Small intestine (tissue), 7 donors: ENCODE measurements around the gene DSC2. TPM values are rescaled to one million over a fixed set of nuclear protein-coding genes. Genes with fewer than 3 reads are reported as not detected.
"Not testable (repeated sequence)": the region's sequence is repeated elsewhere in the genome, so short reads cannot be mapped to it uniquely, and the experiment has no call there.

Experiments
- DNase-seq, 2 donors: peaks; one replicate each; pipeline versions ENCODE4 v3.0.0 to v3.0.0-alpha.2; 2013
- FAIRE-seq: peaks from 2 replicates; lab custom pipeline; 2012; peaks lifted over from hg19 to GRCh38; lab: Jason Lieb, UNC
- H3K27ac ChIP-seq, 3 donors: one replicate each; pipeline ENCODE4 v1.5.1; 2013; ENCODE audit warnings: low read length in 2 of 3, mild to moderate bottlenecking in 2 of 3, control low read depth in 1 of 3, inconsistent platforms in 1 of 3, low read depth in 1 of 3, moderate library complexity in 1 of 3
- H3K27me3 ChIP-seq, 3 donors: one replicate each; pipeline ENCODE4 v1.6.1; 2013; ENCODE audit warnings: low read length in 3 of 3, inconsistent platforms in 1 of 3; ENCODE audit not compliant: control insufficient read depth in 3 of 3, insufficient read depth in 3 of 3
- H3K36me3 ChIP-seq, 3 donors: one replicate each; pipeline ENCODE4 v1.6.1; 2013; ENCODE audit warnings: low read length in 3 of 3, inconsistent platforms in 1 of 3, low read depth in 1 of 3, mild to moderate bottlenecking in 1 of 3, moderate library complexity in 1 of 3; ENCODE audit not compliant: control insufficient read depth in 3 of 3, insufficient read depth in 2 of 3
- H3K4me1 ChIP-seq, 3 donors: one replicate each; pipeline ENCODE4 v1.6.1; 2013; ENCODE audit warnings: low read length in 2 of 3, inconsistent platforms in 1 of 3, low read depth in 1 of 3, mild to moderate bottlenecking in 1 of 3, moderate library complexity in 1 of 3; ENCODE audit not compliant: control insufficient read depth in 3 of 3, insufficient read depth in 2 of 3
- H3K4me3 ChIP-seq, 3 donors: one replicate each; pipeline ENCODE4 v1.5.1; 2013; ENCODE audit warnings: low read length in 3 of 3, control low read depth in 1 of 3, inconsistent platforms in 1 of 3, low read depth in 1 of 3, mild to moderate bottlenecking in 1 of 3, moderate library complexity in 1 of 3
- H3K9me3 ChIP-seq, 2 donors: one replicate each; pipeline ENCODE4 v1.6.1; 2013; ENCODE audit warnings: low read depth in 1 of 2, low read length in 1 of 2; ENCODE audit not compliant: control insufficient read depth in 2 of 2, insufficient read depth in 1 of 2
- WGBS, 3 donors: extraction: QIAGEN DNeasy Blood & Tissue Kit; methylation state at CpG; one replicate each; pipeline ENCODE4 v1.1.7; 2013; 5-methylcytosine and 5-hydroxymethylcytosine counted together
- polyA plus RNA-seq, 4 donors: library from polyadenylated mRNA; stranded (reverse) in 3 of 4; unstranded in 1 of 4; fragments of 200-250 nt in 3 of 4; fragments of 120-200 nt in 1 of 4; gene quantifications; one replicate each; pipeline versions ENCODE4 v1.2.1 to v1.2.3, GENCODE V29; 2013
- donor health status: healthy with polysubstance abuse.
- donor health status: control.
- donor health status: control.
- donor health status: Bipolar disorder and iron deficiency.
- donor health status: healthy.

DSC2 gene
- polyA plus RNA-seq, 4 donors: 12.7 to 75.1 (median 18.5) TPM

DNA sequence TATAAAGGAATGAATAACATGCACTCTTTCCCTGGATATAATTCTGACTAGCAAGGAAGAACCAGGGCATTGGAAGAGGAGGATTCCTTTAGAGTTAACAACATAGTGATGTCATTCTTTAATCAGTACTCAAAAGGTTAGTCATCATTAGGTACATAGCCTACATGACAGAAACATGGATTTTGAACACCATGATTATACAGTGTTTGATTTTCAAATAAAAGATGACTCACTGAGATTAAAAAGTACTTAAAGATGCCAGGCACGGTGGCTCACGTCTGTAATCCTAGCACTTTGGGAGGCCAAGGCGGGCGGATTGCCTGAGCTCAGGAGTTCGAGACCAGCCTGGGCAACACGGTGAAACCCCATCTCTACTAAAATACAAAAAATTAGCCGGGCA lies 90.8 kb downstream of the DSC2 start:
- FAIRE-seq (peak; percentile 39), DNase-seq (peak in 1 of 2 donors; percentile 89)
- H3K4me1 ChIP-seq: not testable (repeated sequence)

DNA sequence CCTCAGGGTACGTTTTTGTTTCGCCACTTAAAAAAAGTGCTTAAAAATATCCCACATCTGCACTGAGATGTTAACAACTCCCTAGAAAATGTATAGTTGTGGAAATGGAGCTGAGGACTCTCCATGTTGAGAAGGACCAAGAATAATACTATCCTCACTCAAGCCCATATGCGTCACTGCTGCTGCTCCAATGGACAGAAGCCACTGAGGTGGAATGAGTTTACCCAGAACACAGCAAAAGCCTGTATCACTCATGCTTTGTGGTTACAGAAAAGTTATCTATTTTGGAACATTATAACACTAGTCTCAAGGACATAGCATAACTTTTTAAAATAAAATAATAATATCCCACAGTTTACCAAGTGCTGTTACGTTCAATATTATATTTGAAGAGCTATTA lies 91.6 kb downstream of the DSC2 start:
- H3K27ac ChIP-seq: no peak overlapping the region
- H3K27me3 ChIP-seq: no peaks in the 10 kb centered on the region
- no peaks in the 10 kb centered on the region for H3K4me1 ChIP-seq
- no peak overlapping the region for H3K4me3 ChIP-seq
- DNase-seq (no peak), FAIRE-seq (no peak)
- no peaks in the 10 kb centered on the region for H3K9me3 ChIP-seq
- no peaks in the 10 kb centered on the region for H3K36me3 ChIP-seq
- WGBS, 3 donors: 87 to 90% (median 88%) methylated on average over 4 of the region's 4 CpGs

More for the DNA sequence above, 90.8 kb downstream of the DSC2 start:
- not testable (repeated sequence) for H3K36me3 ChIP-seq, H3K27me3 ChIP-seq, H3K4me3 ChIP-seq, H3K27ac ChIP-seq, H3K9me3 ChIP-seq
- WGBS, 3 donors: 34 to 71% (median 61%) methylated on average over 7 of the region's 7 CpGs

Other genes starting within 250 kb of the DSC2 start
- 1 to 10 TPM in 1 of 4 donors, under 1 TPM in 3; under 0.01 to 1.2 (median 0.27) TPM for gene DSC3, start 59.7 kb downstream of the DSC2 start, polyA plus RNA-seq
- gene DSC1, start 60.4 kb upstream of the DSC2 start, polyA plus RNA-seq: under 1 TPM in 1 of 4 donors, not detected in 3; 0.03 TPM
- under 1 TPM in 2 of 4 donors, not detected in 2; 0.03 to 0.13 TPM for gene DSG1, start 215.7 kb upstream of the DSC2 start, polyA plus RNA-seq